GM04504 (cell line): ENCODE data around the gene SRRD.
A peak's percentile ranks its signal among the peaks of the same experiment; 100 is the strongest.

Experiments used
- DNase-seq: peaks from one replicate; pipeline ENCODE4 v3.0.0-alpha.2; 2012; ENCODE audit warnings: low read depth

SRRD gene

GRCh38 chr22:26482161-26482560 is 1.5 kb upstream of the SRRD start:
- DNase-seq = no peak

- no peak for DNase-seq
Measured at GRCh38 chr22:26483043-26483438, 636 bp upstream of the SRRD start.

- no peak for DNase-seq
Measured at GRCh38 chr22:26484360-26484706, 656 bp downstream of the SRRD start.

GRCh38 chr22:26485013-26485412 is 1.3 kb downstream of the SRRD start:
- DNase-seq = no peak

GRCh38 chr22:26485806-26486390 is 2.2 kb downstream of the SRRD start:
- no peak for DNase-seq

GRCh38 chr22:26486394-26486793 is 2.7 kb downstream of the SRRD start:
- no peak for DNase-seq

- DNase-seq = no peak
Measured at GRCh38 chr22:26487996-26488395, 4.3 kb downstream of the SRRD start.

GRCh38 chr22:26489447-26490036 is 5.9 kb downstream of the SRRD start:
- no peak for DNase-seq

GRCh38 chr22:26492220-26492619 is 8.5 kb downstream of the SRRD start:
- DNase-seq = no peak

GRCh38 chr22:26494506-26494905 is 10.8 kb downstream of the SRRD start:
- DNase-seq = no peak

GRCh38 chr22:26496456-26496855 is 12.8 kb downstream of the SRRD start:
- DNase-seq = no peak

GRCh38 chr22:26499188-26499703 is 15.6 kb downstream of the SRRD start:
- no peak for DNase-seq

GRCh38 chr22:26501996-26502395 is 18.3 kb downstream of the SRRD start:
- no peak for DNase-seq

- no peak for DNase-seq
Measured at GRCh38 chr22:26502688-26503561, 19.2 kb downstream of the SRRD start.

- no peak for DNase-seq
Measured at GRCh38 chr22:26503758-26504157, 20.1 kb downstream of the SRRD start.

GRCh38 chr22:26508148-26508547 is 24.5 kb downstream of the SRRD start:
- DNase-seq = no peak

GRCh38 chr22:26512149-26512793 is 28.6 kb downstream of the SRRD start, which contains the start of gene TFIP11:
TFIP11 (minus strand) TSS chr22:26512473; CDS start chr22:26510272, 2,201 bp downstream.
- peak; percentile 74 for DNase-seq

- DNase-seq = no peak
Measured at GRCh38 chr22:26513838-26514237, 30.2 kb downstream of the SRRD start.

GRCh38 chr22:26514419-26515161 is 30.9 kb downstream of the SRRD start:
- DNase-seq = no peak

- no peak for DNase-seq
Measured at GRCh38 chr22:26515931-26516330, 32.3 kb downstream of the SRRD start.

- no peak for DNase-seq
Measured at GRCh38 chr22:26516503-26516902, 32.8 kb downstream of the SRRD start.

GRCh38 chr22:26517429-26517828 is 33.8 kb downstream of the SRRD start:
- no peak for DNase-seq
